ENCODE data around the gene HDAC4. TPM values are rescaled to one million over a fixed set of nuclear protein-coding genes. Genes with fewer than 3 reads are reported as not detected.

The HDAC4 gene
- total and polyA plus RNA-seq, 2 experiments from 2014 or later = 8.1 to 41.8 TPM

DNA sequence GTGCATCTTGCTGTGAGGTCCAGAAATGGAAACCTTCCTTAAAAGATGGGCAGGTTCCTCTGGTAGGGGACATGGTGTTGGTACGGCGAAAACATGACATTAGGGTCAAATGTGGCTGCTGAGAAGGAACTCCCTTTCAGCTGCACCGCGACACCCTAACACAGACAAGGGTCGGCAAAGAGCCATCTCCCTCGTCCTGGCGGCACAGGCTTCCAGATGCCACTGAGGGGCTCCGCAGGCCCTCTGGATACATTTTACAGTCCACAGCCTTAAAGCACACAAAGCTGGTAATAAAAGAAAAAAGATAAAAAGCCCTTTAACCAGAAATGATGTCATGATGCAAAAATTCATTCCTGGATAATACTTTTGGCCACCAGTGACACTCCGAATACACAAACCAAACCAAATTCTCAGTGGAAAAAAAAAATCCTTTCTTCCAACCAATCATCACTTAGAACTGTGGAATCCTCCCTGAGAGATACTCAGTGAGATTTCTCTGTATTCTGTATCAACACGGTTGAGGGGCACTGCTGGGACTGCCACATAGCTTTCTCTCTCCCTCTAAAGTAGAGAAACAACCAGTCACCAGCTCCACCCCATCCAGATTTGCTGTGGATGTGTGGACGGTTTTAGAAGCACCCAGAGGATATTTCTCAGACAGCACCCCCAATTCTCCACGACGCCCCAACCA, 174.8 kb downstream of the HDAC4 start (continued):
- TF ChIP-seq, protein P1, sequence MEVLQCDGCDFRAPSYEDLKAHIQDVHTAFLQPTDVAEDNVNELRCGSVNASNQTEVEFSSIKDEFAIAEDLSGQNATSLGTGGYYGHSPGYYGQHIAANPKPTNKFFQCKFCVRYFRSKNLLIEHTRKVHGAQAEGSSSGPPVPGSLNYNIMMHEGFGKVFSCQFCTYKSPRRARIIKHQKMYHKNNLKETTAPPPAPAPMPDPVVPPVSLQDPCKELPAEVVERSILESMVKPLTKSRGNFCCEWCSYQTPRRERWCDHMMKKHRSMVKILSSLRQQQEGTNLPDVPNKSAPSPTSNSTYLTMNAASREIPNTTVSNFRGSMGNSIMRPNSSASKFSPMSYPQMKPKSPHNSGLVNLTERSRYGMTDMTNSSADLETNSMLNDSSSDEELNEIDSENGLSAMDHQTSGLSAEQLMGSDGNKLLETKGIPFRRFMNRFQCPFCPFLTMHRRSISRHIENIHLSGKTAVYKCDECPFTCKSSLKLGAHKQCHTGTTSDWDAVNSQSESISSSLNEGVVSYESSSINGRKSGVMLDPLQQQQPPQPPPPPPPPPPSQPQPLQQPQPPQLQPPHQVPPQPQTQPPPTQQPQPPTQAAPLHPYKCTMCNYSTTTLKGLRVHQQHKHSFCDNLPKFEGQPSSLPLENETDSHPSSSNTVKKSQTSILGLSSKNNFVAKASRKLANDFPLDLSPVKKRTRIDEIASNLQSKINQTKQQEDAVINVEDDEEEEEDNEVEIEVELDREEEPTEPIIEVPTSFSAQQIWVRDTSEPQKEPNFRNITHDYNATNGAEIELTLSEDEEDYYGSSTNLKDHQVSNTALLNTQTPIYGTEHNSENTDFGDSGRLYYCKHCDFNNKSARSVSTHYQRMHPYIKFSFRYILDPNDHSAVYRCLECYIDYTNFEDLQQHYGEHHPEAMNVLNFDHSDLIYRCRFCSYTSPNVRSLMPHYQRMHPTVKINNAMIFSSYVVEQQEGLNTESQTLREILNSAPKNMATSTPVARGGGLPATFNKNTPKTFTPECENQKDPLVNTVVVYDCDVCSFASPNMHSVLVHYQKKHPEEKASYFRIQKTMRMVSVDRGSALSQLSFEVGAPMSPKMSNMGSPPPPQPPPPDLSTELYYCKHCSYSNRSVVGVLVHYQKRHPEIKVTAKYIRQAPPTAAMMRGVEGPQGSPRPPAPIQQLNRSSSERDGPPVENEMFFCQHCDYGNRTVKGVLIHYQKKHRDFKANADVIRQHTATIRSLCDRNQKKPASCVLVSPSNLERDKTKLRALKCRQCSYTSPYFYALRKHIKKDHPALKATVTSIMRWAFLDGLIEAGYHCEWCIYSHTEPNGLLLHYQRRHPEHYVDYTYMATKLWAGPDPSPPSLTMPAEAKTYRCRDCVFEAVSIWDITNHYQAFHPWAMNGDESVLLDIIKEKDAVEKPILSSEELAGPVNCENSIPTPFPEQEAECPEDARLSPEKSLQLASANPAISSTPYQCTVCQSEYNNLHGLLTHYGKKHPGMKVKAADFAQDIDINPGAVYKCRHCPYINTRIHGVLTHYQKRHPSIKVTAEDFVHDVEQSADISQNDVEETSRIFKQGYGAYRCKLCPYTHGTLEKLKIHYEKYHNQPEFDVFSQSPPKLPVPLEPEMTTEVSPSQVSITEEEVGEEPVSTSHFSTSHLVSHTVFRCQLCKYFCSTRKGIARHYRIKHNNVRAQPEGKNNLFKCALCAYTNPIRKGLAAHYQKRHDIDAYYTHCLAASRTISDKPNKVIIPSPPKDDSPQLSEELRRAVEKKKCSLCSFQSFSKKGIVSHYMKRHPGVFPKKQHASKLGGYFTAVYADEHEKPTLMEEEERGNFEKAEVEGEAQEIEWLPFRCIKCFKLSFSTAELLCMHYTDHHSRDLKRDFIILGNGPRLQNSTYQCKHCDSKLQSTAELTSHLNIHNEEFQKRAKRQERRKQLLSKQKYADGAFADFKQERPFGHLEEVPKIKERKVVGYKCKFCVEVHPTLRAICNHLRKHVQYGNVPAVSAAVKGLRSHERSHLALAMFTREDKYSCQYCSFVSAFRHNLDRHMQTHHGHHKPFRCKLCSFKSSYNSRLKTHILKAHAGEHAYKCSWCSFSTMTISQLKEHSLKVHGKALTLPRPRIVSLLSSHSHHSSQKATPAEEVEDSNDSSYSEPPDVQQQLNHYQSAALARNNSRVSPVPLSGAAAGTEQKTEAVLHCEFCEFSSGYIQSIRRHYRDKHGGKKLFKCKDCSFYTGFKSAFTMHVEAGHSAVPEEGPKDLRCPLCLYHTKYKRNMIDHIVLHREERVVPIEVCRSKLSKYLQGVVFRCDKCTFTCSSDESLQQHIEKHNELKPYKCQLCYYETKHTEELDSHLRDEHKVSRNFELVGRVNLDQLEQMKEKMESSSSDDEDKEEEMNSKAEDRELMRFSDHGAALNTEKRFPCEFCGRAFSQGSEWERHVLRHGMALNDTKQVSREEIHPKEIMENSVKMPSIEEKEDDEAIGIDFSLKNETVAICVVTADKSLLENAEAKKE (CRISPR knock-in tag; IDR thresholded peaks at IDR 0.05) = no peak

- Histone ChIP-seq H3F3A (replicated peaks; ENCODE audit: low read depth) (no peaks in the 10 kb centered on the region), H3K4me2 (peak overlapping the region; percentile 66), H3K27ac (ENCODE audit: low read depth) (no peak overlapping the region; the same call in 1 of the 2 replicates), H3K27me3 (ENCODE audit: insufficient read depth) (no peaks in the 10 kb centered on the region), H3K36me3 (ENCODE audit: insufficient read depth) (no peaks in the 10 kb centered on the region), H3K4me1 (ENCODE audit: insufficient read depth) (peaks cover 28% of the 10 kb centered on the region), H3K4me3 (no peak overlapping the region), H2AFZ (no peak overlapping the region), H3K79me2 (replicated peaks; ENCODE audit: insufficient read depth) (peaks cover 98% of the 10 kb centered on the region), H3K9me2 (ENCODE audit: insufficient read depth) (no peaks in the 10 kb centered on the region), H4K20me1 (replicated peaks; ENCODE audit: insufficient read depth) (peaks cover 27% of the 10 kb centered on the region)
- Mint-ChIP-seq H3K27me3 (ENCODE audit: insufficient read depth, low read depth, poor library complexity) (peaks cover 12% of the 10 kb centered on the region), H3K9me3 (no peaks in the 10 kb centered on the region), H3K4me3 (no peak overlapping the region), H3K27ac (no peak overlapping the region), H3K4me1 (peaks cover 76% of the 10 kb centered on the region), H3K36me3 (ENCODE audit: low read depth) (no peaks in the 10 kb centered on the region; the same call in 2 of the 3 replicates)
- peak; percentile 55 for ATAC-seq
- TF ChIP-seq EZH2phosphoT487 (IDR thresholded peaks at IDR 0.05; ENCODE audit: unreplicated experiment) = no peak
- no peak for TF ChIP-seq EZH2 (IDR thresholded peaks at IDR 0.05; ENCODE audit: low read depth, unreplicated experiment)
- TF ChIP-seq ZNF331 (CRISPR knock-in tag; IDR thresholded peaks at IDR 0.05; ENCODE audit: low read depth) = no peak
- TF ChIP-seq NANOG (IDR thresholded peaks at IDR 0.05; ENCODE audit: borderline replicate concordance) = no peak
- TF ChIP-seq, protein P1 (CRISPR knock-in tag; IDR thresholded peaks at IDR 0.05) = no peak
- no peak for TF ChIP-seq POLR2AphosphoS5 (IDR thresholded peaks at IDR 0.05; ENCODE audit: low read depth)
- no peak for DNase-seq (ENCODE audit: low spot score)
Observed at GRCh38 chr2:239225371-239225851, 175.4 kb downstream of the HDAC4 start.

Measured in GM23338 (cell line).